Effector memory CD8-positive, alpha-beta T cell (primary cell): ENCODE measurements around the gene TLE6.

Source experiments
- ATAC-seq: fragments of 150-1000 bp; cut with Tn5 transposase; replicated peaks from 2 replicates; pipeline ENCODE4 v1.10.0; 2021; ENCODE audit warnings: mild to moderate bottlenecking, moderate library complexity
- DNase-seq, 3 experiments: peaks; one replicate each; pipeline ENCODE4 v3.0.0; 2021
- H3K27ac Mint-ChIP-seq, 2 donors: one replicate each; pipeline ENCODE4 v1.8.0; 2022; ENCODE audit warnings: mild to moderate bottlenecking in 2 of 2, mixed read lengths in 2 of 2, moderate library complexity in 2 of 2
- H3K27me3 Mint-ChIP-seq, 2 donors: one replicate each; pipeline ENCODE4 v1.8.0; 2022; ENCODE audit warnings: mixed read lengths in 2 of 2
- H3K36me3 Mint-ChIP-seq: one replicate; pipeline ENCODE4 v1.8.0; 2022; ENCODE audit warnings: mild to moderate bottlenecking, moderate library complexity, mixed read lengths; ENCODE audit not compliant: insufficient read depth
- H3K4me1 Mint-ChIP-seq, 2 donors: one replicate each; pipeline ENCODE4 v1.8.0; 2022; ENCODE audit warnings: low read depth in 2 of 2, mixed read lengths in 2 of 2
- H3K4me3 Mint-ChIP-seq, 2 donors: one replicate each; pipeline ENCODE4 v1.8.0; 2022; ENCODE audit warnings: mild to moderate bottlenecking in 2 of 2, mixed read lengths in 2 of 2, moderate library complexity in 2 of 2
- H3K9me3 Mint-ChIP-seq, 2 donors: one replicate each; pipeline ENCODE4 v1.8.0; 2022; ENCODE audit warnings: mixed read lengths in 2 of 2

The TLE6 gene

DNA sequence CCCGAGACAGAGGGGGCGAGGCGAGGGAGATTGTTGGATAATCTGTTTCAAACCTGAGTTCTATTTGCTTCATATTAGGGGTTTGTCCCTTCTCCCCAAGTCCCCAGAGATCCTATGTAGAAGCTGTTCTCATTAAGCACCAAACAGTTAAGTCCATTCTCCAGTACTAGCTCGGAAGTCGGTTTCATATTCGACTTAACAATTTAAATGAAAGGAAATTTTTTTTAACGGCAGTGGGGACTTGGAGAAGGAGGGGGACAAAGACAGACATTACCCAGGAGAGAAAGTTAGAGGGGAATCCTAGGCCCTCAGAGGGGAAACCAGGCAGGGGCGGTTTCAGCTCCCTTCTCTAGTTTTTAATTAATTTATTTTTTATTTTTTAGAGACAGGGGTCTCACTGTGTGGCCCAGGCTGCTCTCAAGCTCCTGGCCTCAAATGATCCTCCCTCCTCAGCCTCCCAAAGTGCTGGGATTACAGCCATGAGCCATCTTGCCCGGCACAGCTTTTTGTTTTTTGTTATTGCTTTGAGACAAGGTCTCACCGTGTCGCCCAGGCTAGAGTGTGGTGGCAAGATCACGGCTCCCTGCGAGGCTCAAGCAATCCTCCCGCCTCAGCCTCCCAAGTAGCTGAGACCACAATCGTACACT lies 65.4 kb downstream of the TLE6 start:
- ATAC-seq (no peak), DNase-seq (no peak)
- Mint-ChIP-seq H3K4me1 (peaks cover 4 to 13% of the 10 kb centered on the region in 2 donors), H3K27ac (no peak overlapping the region), H3K27me3 (no peaks in the 10 kb centered on the region), H3K36me3 (peaks cover 7% of the 10 kb centered on the region), H3K4me3 (no peak overlapping the region), H3K9me3 (no peaks in the 10 kb centered on the region)
